GM23338 (cell line): ENCODE data around the gene ALDH5A1. TPM values are rescaled to one million over a fixed set of nuclear protein-coding genes. Genes with fewer than 3 reads are reported as not detected.

Experiments used
- ATAC-seq: fragments of 200-7000 bp; cut with Tn5 transposase; 3 replicates; pipeline ENCODE4 v1.9.1; 2020
- DNase-seq: peaks from one replicate; pipeline ENCODE4 v3.0.0-alpha.2; 2015; ENCODE audit warnings: low spot score
- H2AFZ ChIP-seq: fragments of 200-600 bp; sonication (generic); 2 replicates; pipeline ENCODE4 v1.8.0; 2016; ENCODE audit warnings: antibody characterized with exemption, mild to moderate bottlenecking, moderate library complexity
- H3F3A ChIP-seq: fragments of 200-600 bp; sonication (generic); replicated peaks from 2 replicates; pipeline ENCODE4 v1.8.0; 2017; ENCODE audit warnings: antibody characterized with exemption, mixed run types, low read depth
- H3K27ac ChIP-seq: fragments of 200-600 bp; sonication (generic); 2 replicates; pipeline ENCODE4 v1.6.1; 2016; ENCODE audit warnings: low read depth
- H3K27me3 ChIP-seq: fragments of 200-600 bp; sonication (generic); 2 replicates; pipeline ENCODE4 v1.8.0; 2016; ENCODE audit warnings: mild to moderate bottlenecking, mixed run types, moderate library complexity; ENCODE audit not compliant: insufficient read depth
- H3K36me3 ChIP-seq: fragments of 200-600 bp; sonication (generic); 2 replicates; pipeline ENCODE4 v1.8.0; 2016; ENCODE audit warnings: mild to moderate bottlenecking; ENCODE audit not compliant: insufficient read depth
- H3K4me1 ChIP-seq: fragments of 200-600 bp; sonication (generic); 2 replicates; pipeline ENCODE4 v1.8.0; 2016; ENCODE audit warnings: mild to moderate bottlenecking, moderate library complexity; ENCODE audit not compliant: insufficient read depth
- H3K4me2 ChIP-seq: fragments of 200-600 bp; sonication (generic); 2 replicates; pipeline ENCODE4 v1.7.1; 2017; ENCODE audit warnings: mixed run types
- H3K4me3 ChIP-seq: fragments of 200-600 bp; sonication (generic); 2 replicates; pipeline ENCODE4 v1.6.1; 2016; ENCODE audit warnings: mixed run types
- H3K79me2 ChIP-seq: fragments of 200-600 bp; sonication (generic); replicated peaks from 2 replicates; pipeline ENCODE4 v1.8.0; 2017; ENCODE audit warnings: mild to moderate bottlenecking; ENCODE audit not compliant: insufficient read depth
- H3K9me2 ChIP-seq: fragments of 200-600 bp; sonication (generic); 2 replicates; pipeline ENCODE4 v1.8.0; 2017; ENCODE audit not compliant: insufficient read depth
- H4K20me1 ChIP-seq: fragments of 200-600 bp; sonication (generic); replicated peaks from 2 replicates; pipeline ENCODE4 v1.8.0; 2017; ENCODE audit warnings: mild to moderate bottlenecking; ENCODE audit not compliant: insufficient read depth
- H3K27ac Mint-ChIP-seq: 2 replicates; pipeline ENCODE4 v1.8.0; 2020; ENCODE audit warnings: inconsistent platforms, mild to moderate bottlenecking, moderate library complexity, mixed read lengths
- H3K27me3 Mint-ChIP-seq: 3 replicates; pipeline ENCODE4 v1.8.0; 2022; ENCODE audit warnings: low read depth, mild to moderate bottlenecking, moderate library complexity, mixed read lengths, inconsistent platforms; ENCODE audit not compliant: insufficient read depth, poor library complexity
- H3K36me3 Mint-ChIP-seq: 3 replicates; pipeline ENCODE4 v1.8.0; 2021; ENCODE audit warnings: low read depth, mild to moderate bottlenecking, inconsistent platforms, moderate library complexity, mixed read lengths
- H3K4me1 Mint-ChIP-seq: 3 replicates; pipeline ENCODE4 v1.8.0; 2020; ENCODE audit warnings: mild to moderate bottlenecking, inconsistent platforms, mixed read lengths
- H3K4me3 Mint-ChIP-seq: 3 replicates; pipeline ENCODE4 v1.8.0; 2021; ENCODE audit warnings: moderate library complexity, mild to moderate bottlenecking, inconsistent platforms, mixed read lengths
- H3K9me3 Mint-ChIP-seq: 3 replicates; pipeline ENCODE4 v1.8.0; 2020; ENCODE audit warnings: moderate library complexity, mild to moderate bottlenecking, inconsistent platforms, mixed read lengths
- CREB1 ChIP-seq: fragments of 250-450 bp; sonication (Bioruptor Pico); IDR thresholded peaks from 2 replicates; pipeline ENCODE4 v1.5.0; 2020; ENCODE audit warnings: low read depth, mild to moderate bottlenecking, moderate library complexity
- CTCF ChIP-seq, 2 experiments: fragments of 200-600 bp in 1 of 2; sonication (generic) in 1 of 2; conservative IDR thresholded peaks; 2 replicates each; pipeline versions ENCODE4 v1.5.1 to v1.6.1; 2016 to 2017; ENCODE audit warnings: antibody characterized with exemption in 2 of 2, low read depth in 2 of 2, mild to moderate bottlenecking in 2 of 2, moderate library complexity in 1 of 2
- ETS1 ChIP-seq: IDR thresholded peaks from 2 replicates; pipeline ENCODE4 v1.6.1; 2016; ENCODE audit warnings: antibody characterized with exemption
- EZH2 ChIP-seq: fragments of 200-600 bp; sonication (generic); IDR thresholded peaks from one replicate; pipeline ENCODE4 v1.8.0; 2017; ENCODE audit warnings: antibody characterized with exemption, mild to moderate bottlenecking, low read depth; ENCODE audit not compliant: unreplicated experiment
- EZH2phosphoT487 ChIP-seq: fragments of 200-600 bp; sonication (generic); IDR thresholded peaks from one replicate; pipeline ENCODE4 v1.8.1; 2018; ENCODE audit warnings: antibody characterized with exemption; ENCODE audit not compliant: unreplicated experiment
- JUNB ChIP-seq: IDR thresholded peaks from one replicate; pipeline ENCODE4 v1.6.1; 2016; ENCODE audit warnings: antibody characterized with exemption; ENCODE audit not compliant: unreplicated experiment
- NANOG ChIP-seq: IDR thresholded peaks from 2 replicates; pipeline ENCODE4 v1.6.1; 2016; ENCODE audit warnings: antibody characterized with exemption, borderline replicate concordance
- POLR2AphosphoS5 ChIP-seq: IDR thresholded peaks from 2 replicates; pipeline ENCODE4 v1.6.1; 2016; ENCODE audit warnings: antibody characterized with exemption, low read depth
- REST ChIP-seq: IDR thresholded peaks from one replicate; pipeline ENCODE4 v1.6.1; 2018; ENCODE audit warnings: antibody characterized with exemption; ENCODE audit not compliant: unreplicated experiment
- STAT1 ChIP-seq: IDR thresholded peaks from one replicate; pipeline ENCODE4 v1.6.1; 2016; ENCODE audit warnings: antibody characterized with exemption; ENCODE audit not compliant: unreplicated experiment
- ZNF114 ChIP-seq: fragments of 250-450 bp; sonication (Bioruptor Pico); IDR thresholded peaks from 2 replicates; pipeline ENCODE4 v1.5.0; 2020; ENCODE audit warnings: mild to moderate bottlenecking, moderate library complexity
- ZNF331 ChIP-seq: fragments of 250-450 bp; sonication (Bioruptor Pico); IDR thresholded peaks from 2 replicates; pipeline ENCODE4 v1.5.0; 2020; ENCODE audit warnings: low read depth, mild to moderate bottlenecking, moderate library complexity
- ZNF462 ChIP-seq: fragments of 250-450 bp; sonication (Bioruptor Pico); IDR thresholded peaks from 2 replicates; pipeline ENCODE4 v1.5.0; 2020; ENCODE audit warnings: mild to moderate bottlenecking, moderate library complexity
- polyA plus RNA-seq: library from polyadenylated mRNA; unstranded; fragments of >200 nt; fragmentation: Nextera tagmentation; extraction: Ambion mirVana; gene quantifications from 2 replicates; pipeline ENCODE4 v1.2.1, GENCODE V29; 2016
- total RNA-seq: library from RNA; depleted of rRNA; stranded (reverse); fragments of >200 nt; shearing (Covaris generic); gene quantifications from 2 replicates; pipeline ENCODE4 v1.2.3, GENCODE V29; 2014

The ALDH5A1 gene
- total and polyA plus RNA-seq, 2 experiments from 2014 or later, result 3.1 to 5.2 TPM

GRCh38 chr6:24584382-24584720 is 89.6 kb downstream of the ALDH5A1 start:
- no peaks in the 10 kb centered on the region for H3K9me3 Mint-ChIP-seq
- Histone ChIP-seq H2AFZ (no peak overlapping the region), H3K9me2 (no peaks in the 10 kb centered on the region), H3F3A (no peaks in the 10 kb centered on the region), H3K4me1 (peaks cover 25% of the 10 kb centered on the region), H3K4me3 (no peak overlapping the region), H3K27ac (no peak overlapping the region), H3K27me3 (no peaks in the 10 kb centered on the region), H3K36me3 (no peaks in the 10 kb centered on the region), H3K79me2 (no peaks in the 10 kb centered on the region), H3K4me2 (no peak overlapping the region), H4K20me1 (no peaks in the 10 kb centered on the region)
- no peak for DNase-seq
- no peak overlapping the region for H3K4me3 Mint-ChIP-seq
- H3K27ac Mint-ChIP-seq, result no peak overlapping the region
- H3K36me3 Mint-ChIP-seq, result no peaks in the 10 kb centered on the region; the same call in 2 of the 3 replicates
- H3K27me3 Mint-ChIP-seq, result peaks cover 7% of the 10 kb centered on the region
- TF ChIP-seq POLR2AphosphoS5 (no peak), EZH2 (no peak), ZNF462 (CRISPR knock-in tag) (no peak), REST (no peak), ETS1 (no peak), ZNF114 (CRISPR knock-in tag) (no peak), NANOG (no peak), CTCF (conservative IDR thresholded peaks at IDR 0.05; ENCODE audit: low read depth in 2 of 2) (no peak), STAT1 (no peak), CREB1 (CRISPR knock-in tag) (no peak), EZH2phosphoT487 (no peak), JUNB (no peak), ZNF331 (CRISPR knock-in tag) (no peak)
- peaks cover 30% of the 10 kb centered on the region for H3K4me1 Mint-ChIP-seq
- no peak for ATAC-seq
